PC-9 (cell line): ENCODE data around the gene PDZD7. TPM values are rescaled to one million over a fixed set of nuclear protein-coding genes. Genes with fewer than 3 reads are reported as not detected.
"Not testable (repeated sequence)": the region's sequence is repeated elsewhere in the genome, so short reads cannot be mapped to it uniquely, and the experiment has no call there.

Experiments used
- BruUV-seq: library from RNA; stranded (reverse); fragments of 400-500 nt; replicated peaks from 2 replicates; lab custom pipeline; 2021; lab: Mats Ljungman, UMichigan
- CTCF ChIA-PET: fragments of 300-600 bp; sonication (Branson Sonifier 250); formaldehyde crosslinking; loops from one replicate; lab custom pipeline; 2022; ENCODE audit warnings: antibody characterized with exemption; lab: Charles Lee
- POLR2A ChIA-PET: fragments of 300-600 bp; sonication (Branson Sonifier 250); formaldehyde crosslinking; loops from one replicate; lab custom pipeline; 2022; ENCODE audit warnings: antibody characterized with exemption; ENCODE audit not compliant: unreplicated experiment; lab: Charles Lee
- DNase-seq, 2 experiments: peaks; one replicate each; pipeline versions ENCODE4 v3.0.0 to v3.0.0-alpha.2; 2015 to 2022; ENCODE audit warnings: mixed read lengths in 1 of 2
- H2AFZ ChIP-seq: fragments of 200-600 bp; sonication (generic); 2 replicates; pipeline ENCODE4 v1.8.1; 2017; ENCODE audit warnings: antibody characterized with exemption
- H3F3A ChIP-seq: fragments of 200-600 bp; sonication (generic); 2 replicates; pipeline ENCODE4 v1.8.1; 2017; ENCODE audit warnings: antibody characterized with exemption, mild to moderate bottlenecking, low read depth; ENCODE audit not compliant: insufficient read depth
- H3K27ac ChIP-seq: fragments of 200-600 bp; sonication (generic); 2 replicates; pipeline ENCODE4 v1.6.1; 2016; ENCODE audit warnings: mixed run types
- H3K27me3 ChIP-seq: fragments of 200-600 bp; sonication (generic); 2 replicates; pipeline ENCODE4 v1.6.1; 2016; ENCODE audit warnings: low read depth, mixed run types; ENCODE audit not compliant: insufficient read depth
- H3K36me3 ChIP-seq: fragments of 200-600 bp; sonication (generic); 2 replicates; pipeline ENCODE4 v1.6.1; 2016; ENCODE audit warnings: low read depth, mixed run types
- H3K4me1 ChIP-seq: fragments of 200-600 bp; sonication (generic); replicated peaks from 2 replicates; pipeline ENCODE4 v1.6.1; 2016; ENCODE audit warnings: mixed run types; ENCODE audit not compliant: insufficient read depth
- H3K4me2 ChIP-seq: fragments of 200-600 bp; sonication (generic); 2 replicates; pipeline ENCODE4 v1.6.1; 2017; ENCODE audit warnings: mixed run types
- H3K4me3 ChIP-seq: fragments of 200-600 bp; sonication (generic); 2 replicates; pipeline ENCODE4 v1.6.1; 2016; ENCODE audit warnings: mixed run types
- H3K79me2 ChIP-seq: fragments of 200-600 bp; sonication (generic); 2 replicates; pipeline ENCODE4 v1.6.1; 2017; ENCODE audit warnings: low read depth, mixed run types
- H3K9me2 ChIP-seq: fragments of 200-600 bp; sonication (generic); 2 replicates; pipeline ENCODE4 v1.8.1; 2017; ENCODE audit warnings: mild to moderate bottlenecking; ENCODE audit not compliant: insufficient read depth
- H3K9me3 ChIP-seq: fragments of 200-600 bp; sonication (generic); 2 replicates; pipeline ENCODE4 v1.8.1; 2016; ENCODE audit warnings: low read depth; ENCODE audit not compliant: insufficient read depth
- H4K20me1 ChIP-seq: fragments of 200-600 bp; sonication (generic); 2 replicates; pipeline ENCODE4 v1.8.1; 2017; ENCODE audit not compliant: insufficient read depth
- EZH2 ChIP-seq: fragments of 200-600 bp; sonication (generic); IDR thresholded peaks from 2 replicates; pipeline ENCODE4 v1.8.0; 2017; ENCODE audit warnings: antibody characterized with exemption, low read depth
- intact Hi-C: fragments of 100-400 bp; cut with micrococcal nuclease; formaldehyde crosslinking; loops from one replicate; pipeline ENCODE4 v1.10.0; 2022; ENCODE audit not compliant: unreplicated experiment
- total RNA-seq: library from RNA; stranded (reverse); gene quantifications from 2 replicates; pipeline ENCODE4 v1.2.3, GENCODE V29; 2021
- TF ChIP-seq, protein P1 (sequence below): fragments of 200-600 bp; sonication (generic); conservative IDR thresholded peaks from 2 replicates; pipeline ENCODE4 v1.6.1; 2017; ENCODE audit warnings: mixed run types, antibody characterized with exemption, mild to moderate bottlenecking, moderate library complexity

The PDZD7 gene
- total RNA-seq, 1 experiment from 2014 or later, result 2.8 TPM

DNA sequence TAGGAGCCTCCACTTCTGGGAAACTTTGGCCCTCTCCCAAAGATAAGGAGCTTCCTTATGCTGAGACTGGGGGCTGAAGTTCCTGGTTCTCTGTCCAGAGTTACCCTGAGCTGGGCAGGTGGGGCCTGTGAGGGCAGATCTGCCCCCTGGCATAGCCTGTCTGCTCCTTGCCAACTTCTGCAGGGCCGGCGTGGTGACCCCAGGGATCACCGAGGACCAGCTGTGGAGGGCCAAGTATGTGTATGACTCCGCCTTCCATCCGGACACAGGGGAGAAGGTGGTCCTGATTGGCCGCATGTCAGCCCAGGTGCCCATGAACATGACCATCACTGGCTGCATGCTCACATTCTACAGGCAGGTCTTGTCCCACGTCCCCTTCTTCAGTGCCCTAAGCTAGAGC, 4.4 kb upstream of the PDZD7 start:
- BruUV-seq, result no TSS peak
- no peak overlapping the region for H3K4me3 ChIP-seq
- CTCF ChIA-PET, result no interaction called here
- H3K4me1 ChIP-seq, result peaks cover 14% of the 10 kb centered on the region
- POLR2A ChIA-PET, result no interaction called here
- H3K4me2 ChIP-seq, result no peak overlapping the region
- no peak for DNase-seq
- H4K20me1 ChIP-seq, result no peaks in the 10 kb centered on the region
- no peaks in the 10 kb centered on the region for H3K79me2 ChIP-seq
- no peaks in the 10 kb centered on the region for H3K9me2 ChIP-seq
- intact Hi-C loops, result no loop called here
- H3K27ac ChIP-seq, result no peak overlapping the region
- peaks cover 16% of the 10 kb centered on the region; the same call in 1 of the 2 replicates for H3F3A ChIP-seq
- H3K36me3 ChIP-seq, result no peaks in the 10 kb centered on the region
- no peaks in the 10 kb centered on the region for H3K27me3 ChIP-seq
- no peak overlapping the region for H2AFZ ChIP-seq
- no peak for TF ChIP-seq EZH2
- TF ChIP-seq, protein P1, sequence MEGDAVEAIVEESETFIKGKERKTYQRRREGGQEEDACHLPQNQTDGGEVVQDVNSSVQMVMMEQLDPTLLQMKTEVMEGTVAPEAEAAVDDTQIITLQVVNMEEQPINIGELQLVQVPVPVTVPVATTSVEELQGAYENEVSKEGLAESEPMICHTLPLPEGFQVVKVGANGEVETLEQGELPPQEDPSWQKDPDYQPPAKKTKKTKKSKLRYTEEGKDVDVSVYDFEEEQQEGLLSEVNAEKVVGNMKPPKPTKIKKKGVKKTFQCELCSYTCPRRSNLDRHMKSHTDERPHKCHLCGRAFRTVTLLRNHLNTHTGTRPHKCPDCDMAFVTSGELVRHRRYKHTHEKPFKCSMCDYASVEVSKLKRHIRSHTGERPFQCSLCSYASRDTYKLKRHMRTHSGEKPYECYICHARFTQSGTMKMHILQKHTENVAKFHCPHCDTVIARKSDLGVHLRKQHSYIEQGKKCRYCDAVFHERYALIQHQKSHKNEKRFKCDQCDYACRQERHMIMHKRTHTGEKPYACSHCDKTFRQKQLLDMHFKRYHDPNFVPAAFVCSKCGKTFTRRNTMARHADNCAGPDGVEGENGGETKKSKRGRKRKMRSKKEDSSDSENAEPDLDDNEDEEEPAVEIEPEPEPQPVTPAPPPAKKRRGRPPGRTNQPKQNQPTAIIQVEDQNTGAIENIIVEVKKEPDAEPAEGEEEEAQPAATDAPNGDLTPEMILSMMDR, result no peak
- no peaks in the 10 kb centered on the region for H3K9me3 ChIP-seq

DNA sequence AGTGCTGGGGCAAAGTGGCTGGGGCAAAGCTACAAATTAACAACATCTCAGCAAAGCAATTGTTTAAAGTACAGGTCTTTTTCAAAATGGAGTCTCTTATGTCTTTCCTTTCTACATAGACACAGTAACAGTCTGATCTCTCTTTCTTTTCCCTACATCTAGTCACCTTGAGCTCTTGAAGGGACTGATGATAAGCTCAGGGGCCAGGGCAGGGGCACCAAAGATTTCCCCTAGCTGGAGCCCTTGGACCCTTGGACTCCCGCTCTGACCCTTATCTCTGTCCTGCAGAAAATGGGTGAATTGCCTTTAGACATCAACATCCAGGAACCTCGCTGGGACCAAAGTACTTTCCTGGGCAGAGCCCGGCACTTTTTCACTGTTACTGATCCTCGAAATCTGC, 3.5 kb upstream of the PDZD7 start:
- peaks cover 15% of the 10 kb centered on the region for H3K4me1 ChIP-seq
- CTCF ChIA-PET, H3K9me3 ChIP-seq, POLR2A ChIA-PET, DNase-seq, H3K4me3 ChIP-seq, H3K79me2 ChIP-seq, H3K36me3 ChIP-seq, BruUV-seq, H3K27ac ChIP-seq, H3K4me2 ChIP-seq, H3K9me2 ChIP-seq, H3K27me3 ChIP-seq, H4K20me1 ChIP-seq, H2AFZ ChIP-seq: not testable (repeated sequence)
- intact Hi-C loops, result loop anchor here (5.0 kb wide), 1 partner anchor 33 kb away; no protein-coding TSS in a partner anchor
- H3F3A ChIP-seq, result peaks cover 16% of the 10 kb centered on the region; the same call in 1 of the 2 replicates

DNA sequence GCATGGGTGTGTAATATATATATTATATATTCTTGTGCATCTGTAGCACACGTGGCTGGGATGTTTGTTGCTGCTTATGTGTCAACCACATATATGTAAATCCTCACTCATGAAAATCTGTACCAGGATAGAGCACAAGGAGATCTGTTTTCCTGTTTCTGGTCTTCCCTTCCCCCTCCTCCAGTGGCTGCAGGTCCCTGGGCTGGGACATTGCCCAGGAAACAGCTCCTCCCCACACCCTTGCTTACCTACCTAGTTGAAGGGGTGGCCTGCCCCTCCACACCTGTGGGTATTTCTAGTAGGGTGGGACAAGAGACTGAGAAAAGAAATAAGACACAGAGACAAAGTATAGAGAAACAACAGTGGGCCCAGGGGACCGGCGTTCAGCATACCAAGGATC, 2.3 kb upstream of the PDZD7 start:
- Histone ChIP-seq H3K9me3 (no peaks in the 10 kb centered on the region), H3K9me2 (no peaks in the 10 kb centered on the region), H3K4me2 (peak overlapping the region; percentile 98), H3K27me3 (no peaks in the 10 kb centered on the region), H3K36me3 (no peaks in the 10 kb centered on the region), H3K79me2 (no peaks in the 10 kb centered on the region), H3F3A (peaks cover 16% of the 10 kb centered on the region; the same call in 1 of the 2 replicates), H3K27ac (peak overlapping the region; percentile 52), H2AFZ (no peak overlapping the region), H3K4me3 (peak overlapping the region; percentile 82; the same call in 1 of the 2 replicates), H4K20me1 (no peaks in the 10 kb centered on the region), H3K4me1 (peaks cover 15% of the 10 kb centered on the region)
- ChIA-PET POLR2A (no interaction called here), CTCF (no interaction called here)
- DNase-seq, result no peak
- TF ChIP-seq, protein P1, result no peak
- TF ChIP-seq EZH2, result no peak
- intact Hi-C loops, result loop anchor here (5.0 kb wide), 1 partner anchor 34 kb away; no protein-coding TSS in a partner anchor
- TSS peak; percentile 31 for BruUV-seq
